ENCODE measurements around the gene LRRC32. TPM values are rescaled to one million over a fixed set of nuclear protein-coding genes. Genes with fewer than 3 reads are reported as not detected.
A peak's percentile ranks its signal among the peaks of the same experiment; 100 is the strongest.

The LRRC32 gene
- total RNA-seq, 1 experiment from 2014 or later, result 0.46 TPM

GRCh38 chr11:76666408-76666807, 4.1 kb downstream of the LRRC32 start:
- Mint-ChIP-seq H3K27ac (peak overlapping the region in 1 of 3 experiments; percentile 16; a peak in 1 of 7 replicates), H3K9me3 (no peaks in the 10 kb centered on the region), H3K27me3 (ENCODE audit: low read depth) (peaks cover 34% of the 10 kb centered on the region), H3K36me3 (ENCODE audit: insufficient read depth in 1 of 3, low read depth in 3 of 3) (no peaks in the 10 kb centered on the region; a peak in 1 of 7 replicates), H3K4me3 (no peak overlapping the region), H3K4me1 (peaks cover 14 to 42% of the 10 kb centered on the region in 2 experiments)
- Histone ChIP-seq H4K20me1 (ENCODE audit: control insufficient read depth, insufficient read depth, insufficient read length) (no peaks in the 10 kb centered on the region), H3K9me3 (ENCODE audit: control insufficient read depth, low read depth, low read length) (no peaks in the 10 kb centered on the region), H3K4ac (ENCODE audit: low read depth, low read length) (no peak overlapping the region), H3K23ac (ENCODE audit: insufficient read length, low read depth, low read length) (no peak overlapping the region), H4K8ac (replicated peaks; ENCODE audit: insufficient read length, low read depth, low read length) (no peak overlapping the region), H3K18ac (ENCODE audit: insufficient read length, low read depth, low read length) (no peak overlapping the region), H3K4me2 (ENCODE audit: insufficient read depth, insufficient read length, low read length) (no peak overlapping the region), H3T11ph (ENCODE audit: low read length) (no peak overlapping the region), H3K79me1 (ENCODE audit: insufficient read depth, low read depth, low read length, poor library complexity, severe bottlenecking) (no peaks in the 10 kb centered on the region), H3K4me1 (ENCODE audit: insufficient read depth, low read length) (no peaks in the 10 kb centered on the region; the same call in 1 of the 2 replicates), H3K27ac (ENCODE audit: insufficient read length, low read depth, low read length) (no peak overlapping the region), H2BK120ac (ENCODE audit: low read depth, low read length, poor library complexity, severe bottlenecking) (no peak overlapping the region), H2BK12ac (ENCODE audit: insufficient read length, low read depth, low read length) (no peak overlapping the region), H2AK5ac (ENCODE audit: insufficient read length, low read length) (no peak overlapping the region), H2BK5ac (ENCODE audit: insufficient read length, low read length) (no peak overlapping the region), H3K9ac (ENCODE audit: extremely low read depth, insufficient read length, low read length) (no peak overlapping the region), H2BK20ac (ENCODE audit: low read depth, low read length, poor library complexity, severe bottlenecking) (no peak overlapping the region), H3K56ac (ENCODE audit: insufficient read length, low read depth, low read length) (no peak overlapping the region), H3K14ac (ENCODE audit: insufficient read depth, low read length) (no peak overlapping the region), H4K91ac (ENCODE audit: insufficient read length, low read depth, low read length) (no peak overlapping the region), H3K23me2 (ENCODE audit: insufficient read length, low read depth, low read length, poor library complexity, severe bottlenecking) (no peaks in the 10 kb centered on the region), H4K5ac (ENCODE audit: insufficient read length, low read depth, low read length) (no peak overlapping the region), H3K27me3 (ENCODE audit: insufficient read depth, low read length) (peaks cover 2% of the 10 kb centered on the region; the same call in 1 of the 2 replicates), H3K79me2 (ENCODE audit: insufficient read depth, low read length) (no peaks in the 10 kb centered on the region), H2AFZ (ENCODE audit: low read length) (no peak overlapping the region), H2BK15ac (ENCODE audit: low read depth, low read length) (no peak overlapping the region)
- DNase-seq, result peak; percentile 46
- TF ChIP-seq CTCF (conservative IDR thresholded peaks at IDR 0.05), result no peak
- no CpG with 5 or more reads among the region's 7 CpGs for WGBS (ENCODE audit: extremely low coverage, insufficient read length, low lambda C conversion rate)

All from H9 (cell line).